SU-DHL-6 (cell line): ENCODE data around the gene CDHR2.

Experiments used
- H2AFZ ChIP-seq: fragments of 200-600 bp; sonication (generic); 2 replicates; pipeline ENCODE4 v1.6.1; 2014; ENCODE audit warnings: low read depth, mild to moderate bottlenecking, moderate library complexity, mixed read lengths, antibody characterized with exemption, low read length; ENCODE audit not compliant: severe bottlenecking
- H3F3A ChIP-seq: fragments of 200-600 bp; shearing (Covaris generic); 2 replicates; pipeline ENCODE4 v1.6.0; 2016; ENCODE audit warnings: antibody characterized with exemption, mild to moderate bottlenecking; ENCODE audit not compliant: insufficient read depth
- H3K27ac ChIP-seq: fragments of 200-600 bp; sonication (generic); 2 replicates; pipeline ENCODE4 v1.5.1; 2016; ENCODE audit warnings: low read depth, mild to moderate bottlenecking, low read length, moderate library complexity, mixed read lengths
- H3K27me3 ChIP-seq: fragments of 200-600 bp; sonication (generic), shearing (Covaris generic); 2 replicates; pipeline ENCODE4 v1.6.0; 2014; ENCODE audit warnings: mild to moderate bottlenecking, low read length
- H3K36me3 ChIP-seq: fragments of 200-600 bp; sonication (generic); 2 replicates; pipeline ENCODE4 v1.6.1; 2014; ENCODE audit warnings: mild to moderate bottlenecking, low read length, mixed read lengths
- H3K4me2 ChIP-seq: fragments of 300-600, 200-600 bp; shearing (Covaris generic), sonication (generic); 2 replicates; pipeline ENCODE4 v1.6.0; 2014; ENCODE audit warnings: low read length, low read depth, mild to moderate bottlenecking; ENCODE audit not compliant: poor library complexity, severe bottlenecking
- H3K4me3 ChIP-seq: fragments of 200-600 bp; sonication (generic); 2 replicates; pipeline ENCODE4 v1.5.1; 2014; ENCODE audit warnings: antibody characterized with exemption, low read length, mild to moderate bottlenecking, mixed read lengths; ENCODE audit not compliant: insufficient read depth, poor library complexity, severe bottlenecking
- H3K79me2 ChIP-seq: fragments of 200-600 bp; sonication (generic); 2 replicates; pipeline ENCODE4 v1.6.1; 2014; ENCODE audit warnings: mild to moderate bottlenecking, low read length, moderate library complexity; ENCODE audit not compliant: insufficient read depth
- H3K9ac ChIP-seq: fragments of 200-600 bp; sonication (generic); 2 replicates; pipeline ENCODE4 v1.7.0; 2014; ENCODE audit warnings: mild to moderate bottlenecking, low read length
- H3K9me2 ChIP-seq: fragments of 200-600 bp; sonication (generic); replicated peaks from 2 replicates; pipeline ENCODE4 v1.6.1; 2014; ENCODE audit warnings: low read length; ENCODE audit not compliant: insufficient read depth
- H3K9me3 ChIP-seq: fragments of 200-600 bp; sonication (generic); 2 replicates; pipeline ENCODE4 v1.6.1; 2014; ENCODE audit warnings: low read length, mixed read lengths; ENCODE audit not compliant: insufficient read depth
- H4K20me1 ChIP-seq: fragments of 200-600 bp; sonication (generic); 2 replicates; pipeline ENCODE4 v1.6.1; 2014; ENCODE audit warnings: low read depth, mild to moderate bottlenecking, antibody characterized with exemption, low read length, moderate library complexity, mixed read lengths
- EZH2phosphoT487 ChIP-seq: fragments of 200-600 bp; sonication (generic), shearing (Covaris generic); conservative IDR thresholded peaks from 2 replicates; pipeline ENCODE4 v1.6.1; 2018; ENCODE audit warnings: mild to moderate bottlenecking, antibody characterized with exemption, low read length, moderate library complexity, mixed read lengths
- TF ChIP-seq, protein P1 (sequence below): fragments of 200-600 bp; sonication (generic); IDR thresholded peaks from one replicate; pipeline ENCODE4 v1.5.1; 2017; ENCODE audit warnings: antibody characterized with exemption, mild to moderate bottlenecking, low read length, moderate library complexity; ENCODE audit not compliant: insufficient read depth, poor library complexity, severe bottlenecking

CDHR2 gene

GRCh38 chr5:176595386-176595943, 46.3 kb downstream of the CDHR2 start:
- TF ChIP-seq EZH2phosphoT487: no peak
- Histone ChIP-seq H3K9me2 (no peaks in the 10 kb centered on the region), H3F3A (no peaks in the 10 kb centered on the region), H3K79me2 (no peaks in the 10 kb centered on the region), H2AFZ (no peak overlapping the region), H3K36me3 (no peaks in the 10 kb centered on the region), H3K4me3 (no peak overlapping the region), H3K27ac (no peak overlapping the region), H3K9ac (no peak overlapping the region), H3K9me3 (peaks cover 5% of the 10 kb centered on the region; the same call in 1 of the 2 replicates), H3K4me2 (no peak overlapping the region), H4K20me1 (no peaks in the 10 kb centered on the region), H3K27me3 (no peaks in the 10 kb centered on the region)

DNA sequence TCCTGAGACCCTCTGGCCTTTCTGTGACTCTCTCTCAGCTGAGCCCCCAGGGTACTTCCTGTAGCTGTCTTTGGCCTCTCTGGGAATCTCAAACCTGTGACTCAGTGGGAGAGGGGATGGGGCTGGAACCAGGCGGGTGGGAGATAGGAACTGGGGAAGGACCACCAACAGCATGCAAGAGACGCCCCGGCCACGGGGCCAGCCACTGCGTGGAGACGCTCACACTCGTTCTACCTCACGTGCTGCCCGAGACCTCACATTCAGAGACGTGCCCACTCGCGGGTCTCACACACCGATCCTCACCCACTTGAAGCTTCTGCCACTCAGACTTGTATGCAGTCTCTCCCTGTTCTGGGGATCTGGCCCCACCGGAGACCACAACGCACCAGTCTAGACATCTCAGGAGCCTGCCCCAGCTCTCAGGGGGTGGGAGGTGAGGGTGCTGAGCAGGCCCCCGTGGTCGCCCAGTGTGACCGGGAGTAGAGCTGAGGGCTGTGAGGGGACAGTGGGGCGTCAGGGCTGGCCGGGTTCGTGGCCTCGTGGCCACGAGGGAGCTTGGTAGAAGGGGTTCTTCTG, 47.0 kb downstream of the CDHR2 start:
- Histone ChIP-seq H4K20me1 (no peaks in the 10 kb centered on the region), H3K9me2 (no peaks in the 10 kb centered on the region), H3K27ac (no peak overlapping the region), H3K36me3 (no peaks in the 10 kb centered on the region), H3K9me3 (peaks cover 5% of the 10 kb centered on the region; the same call in 1 of the 2 replicates), H3F3A (no peaks in the 10 kb centered on the region), H3K9ac (no peak overlapping the region), H3K27me3 (no peaks in the 10 kb centered on the region), H2AFZ (no peak overlapping the region), H3K79me2 (no peaks in the 10 kb centered on the region), H3K4me3 (no peak overlapping the region), H3K4me2 (no peak overlapping the region)
- TF ChIP-seq EZH2phosphoT487: no peak
- TF ChIP-seq, protein P1, sequence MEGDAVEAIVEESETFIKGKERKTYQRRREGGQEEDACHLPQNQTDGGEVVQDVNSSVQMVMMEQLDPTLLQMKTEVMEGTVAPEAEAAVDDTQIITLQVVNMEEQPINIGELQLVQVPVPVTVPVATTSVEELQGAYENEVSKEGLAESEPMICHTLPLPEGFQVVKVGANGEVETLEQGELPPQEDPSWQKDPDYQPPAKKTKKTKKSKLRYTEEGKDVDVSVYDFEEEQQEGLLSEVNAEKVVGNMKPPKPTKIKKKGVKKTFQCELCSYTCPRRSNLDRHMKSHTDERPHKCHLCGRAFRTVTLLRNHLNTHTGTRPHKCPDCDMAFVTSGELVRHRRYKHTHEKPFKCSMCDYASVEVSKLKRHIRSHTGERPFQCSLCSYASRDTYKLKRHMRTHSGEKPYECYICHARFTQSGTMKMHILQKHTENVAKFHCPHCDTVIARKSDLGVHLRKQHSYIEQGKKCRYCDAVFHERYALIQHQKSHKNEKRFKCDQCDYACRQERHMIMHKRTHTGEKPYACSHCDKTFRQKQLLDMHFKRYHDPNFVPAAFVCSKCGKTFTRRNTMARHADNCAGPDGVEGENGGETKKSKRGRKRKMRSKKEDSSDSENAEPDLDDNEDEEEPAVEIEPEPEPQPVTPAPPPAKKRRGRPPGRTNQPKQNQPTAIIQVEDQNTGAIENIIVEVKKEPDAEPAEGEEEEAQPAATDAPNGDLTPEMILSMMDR: no peak

- no peaks in the 10 kb centered on the region for H3K9me2 ChIP-seq
- no peaks in the 10 kb centered on the region for H4K20me1 ChIP-seq
- no peaks in the 10 kb centered on the region for H3K27me3 ChIP-seq
- H3K4me2 ChIP-seq: no peak overlapping the region
- H3K4me3 ChIP-seq: no peak overlapping the region
- no peaks in the 10 kb centered on the region for H3K36me3 ChIP-seq
- H2AFZ ChIP-seq: no peak overlapping the region
- H3F3A ChIP-seq: no peaks in the 10 kb centered on the region
- H3K79me2 ChIP-seq: no peaks in the 10 kb centered on the region
- TF ChIP-seq, protein P1: no peak
- no peak for TF ChIP-seq EZH2phosphoT487
- no peak overlapping the region for H3K9ac ChIP-seq
- H3K27ac ChIP-seq: no peak overlapping the region
- no peaks in the 10 kb centered on the region for H3K9me3 ChIP-seq
Measured at GRCh38 chr5:176596689-176597416, 47.7 kb downstream of the CDHR2 start.
